Natural killer cell (primary cell): ENCODE data around the gene ATP9A. TPM values are rescaled to one million over a fixed set of nuclear protein-coding genes. Genes with fewer than 3 reads are reported as not detected.

ENCODE experiments used
- ATAC-seq, 3 donors: fragments of 150-1000 bp in 2 of 3; fragments of 200-7000 bp in 1 of 3; cut with Tn5 transposase; 1 replicate in 1 of 3; 2 replicates in 2 of 3; pipeline ENCODE4 v1.10.0; 2021; ENCODE audit warnings: mild to moderate bottlenecking in 2 of 3, moderate library complexity in 2 of 3
- DNase-seq, 2 donors: peaks; one replicate each; pipeline versions ENCODE4 v3.0.0 to v3.0.0-alpha.2; 2013 to 2021; ENCODE audit warnings: mixed read lengths in 1 of 2
- H3K27ac ChIP-seq: one replicate; pipeline ENCODE4 v1.5.1; 2013; ENCODE audit warnings: mild to moderate bottlenecking, low read length
- H3K27me3 ChIP-seq: one replicate; pipeline ENCODE4 v1.6.1; 2013; ENCODE audit warnings: low read length; ENCODE audit not compliant: control insufficient read depth, insufficient read depth
- H3K36me3 ChIP-seq: one replicate; pipeline ENCODE4 v1.6.1; 2013; ENCODE audit warnings: low read length; ENCODE audit not compliant: control insufficient read depth, insufficient read depth
- H3K4me1 ChIP-seq: one replicate; pipeline ENCODE4 v1.6.1; 2013; ENCODE audit warnings: low read length; ENCODE audit not compliant: control insufficient read depth, insufficient read depth
- H3K4me3 ChIP-seq: one replicate; pipeline ENCODE4 v1.5.1; 2013; ENCODE audit warnings: low read length
- H3K9me3 ChIP-seq: one replicate; pipeline ENCODE4 v1.6.1; 2013; ENCODE audit warnings: low read length; ENCODE audit not compliant: control insufficient read depth, insufficient read depth
- H3K27ac Mint-ChIP-seq, 2 donors: one replicate each; pipeline ENCODE4 v1.8.0; 2022; ENCODE audit warnings: mild to moderate bottlenecking in 2 of 2, mixed read lengths in 2 of 2, moderate library complexity in 1 of 2
- H3K27me3 Mint-ChIP-seq, 2 donors: one replicate each; pipeline ENCODE4 v1.8.0; 2022; ENCODE audit warnings: low read depth in 2 of 2, mixed read lengths in 2 of 2
- H3K36me3 Mint-ChIP-seq: one replicate; pipeline ENCODE4 v1.8.0; 2022; ENCODE audit warnings: mixed read lengths
- H3K4me1 Mint-ChIP-seq, 2 donors: one replicate each; pipeline ENCODE4 v1.8.0; 2022; ENCODE audit warnings: mixed read lengths in 2 of 2
- H3K4me3 Mint-ChIP-seq: one replicate; pipeline ENCODE4 v1.8.0; 2022; ENCODE audit warnings: mild to moderate bottlenecking, moderate library complexity, mixed read lengths
- H3K9me3 Mint-ChIP-seq, 2 donors: one replicate each; pipeline ENCODE4 v1.8.0; 2022; ENCODE audit warnings: mixed read lengths in 2 of 2
- whole genome bisulfite sequencing: methylation state at CpG from one replicate; pipeline ENCODE4 v1.1.7; 2013; ENCODE audit warnings: missing lambda C conversion rate; ENCODE audit not compliant: insufficient coverage; 5-methylcytosine and 5-hydroxymethylcytosine counted together
- intact Hi-C: fragments of 100-400 bp; cut with micrococcal nuclease; formaldehyde crosslinking; loops from one replicate; pipeline ENCODE4 v1.14.2; 2022
- total RNA-seq, 4 donors: library from RNA; stranded (reverse); fragments of 120-200 nt in 1 of 4; gene quantifications; one replicate each; pipeline versions ENCODE4 v1.2.3 to v1.2.4, GENCODE V29; 2013 to 2022
- TF ChIP-seq, protein P1 (sequence below): fragments of 200-600 bp; IDR thresholded peaks from one replicate; pipeline ENCODE4 v1.8.0; 2022; ENCODE audit warnings: antibody characterized with exemption

Gene ATP9A
- total RNA-seq, 3 donors from 2014 or later (not counting 1 experiment from before 2014, with no cell fraction given): 1.4 to 46.8 (median 1.9) TPM

GRCh38 chr20:51692806-51693400, 75.3 kb downstream of the ATP9A start:
- DNase-seq: no peak
- Mint-ChIP-seq H3K27me3 (peaks cover 0 to 3% of the 10 kb centered on the region in 2 donors), H3K9me3 (no peaks in the 10 kb centered on the region), H3K4me3 (no peak overlapping the region), H3K27ac (no peak overlapping the region), H3K4me1 (peaks cover 14 to 25% of the 10 kb centered on the region in 2 donors), H3K36me3 (no peaks in the 10 kb centered on the region)
- Histone ChIP-seq H3K9me3 (no peaks in the 10 kb centered on the region), H3K4me3 (no peak overlapping the region), H3K36me3 (no peaks in the 10 kb centered on the region), H3K27me3 (no peaks in the 10 kb centered on the region), H3K4me1 (peaks cover 6% of the 10 kb centered on the region), H3K27ac (no peak overlapping the region)
- ATAC-seq: no peak
- 93% methylated on average over 13 of the region's 13 CpGs for WGBS
- intact Hi-C loops: no loop called here
- TF ChIP-seq, protein P1, sequence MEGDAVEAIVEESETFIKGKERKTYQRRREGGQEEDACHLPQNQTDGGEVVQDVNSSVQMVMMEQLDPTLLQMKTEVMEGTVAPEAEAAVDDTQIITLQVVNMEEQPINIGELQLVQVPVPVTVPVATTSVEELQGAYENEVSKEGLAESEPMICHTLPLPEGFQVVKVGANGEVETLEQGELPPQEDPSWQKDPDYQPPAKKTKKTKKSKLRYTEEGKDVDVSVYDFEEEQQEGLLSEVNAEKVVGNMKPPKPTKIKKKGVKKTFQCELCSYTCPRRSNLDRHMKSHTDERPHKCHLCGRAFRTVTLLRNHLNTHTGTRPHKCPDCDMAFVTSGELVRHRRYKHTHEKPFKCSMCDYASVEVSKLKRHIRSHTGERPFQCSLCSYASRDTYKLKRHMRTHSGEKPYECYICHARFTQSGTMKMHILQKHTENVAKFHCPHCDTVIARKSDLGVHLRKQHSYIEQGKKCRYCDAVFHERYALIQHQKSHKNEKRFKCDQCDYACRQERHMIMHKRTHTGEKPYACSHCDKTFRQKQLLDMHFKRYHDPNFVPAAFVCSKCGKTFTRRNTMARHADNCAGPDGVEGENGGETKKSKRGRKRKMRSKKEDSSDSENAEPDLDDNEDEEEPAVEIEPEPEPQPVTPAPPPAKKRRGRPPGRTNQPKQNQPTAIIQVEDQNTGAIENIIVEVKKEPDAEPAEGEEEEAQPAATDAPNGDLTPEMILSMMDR: no peak

- Histone ChIP-seq H3K9me3 (no peaks in the 10 kb centered on the region), H3K27ac (no peak overlapping the region), H3K4me1 (peaks cover 6% of the 10 kb centered on the region), H3K36me3 (no peaks in the 10 kb centered on the region), H3K4me3 (no peak overlapping the region), H3K27me3 (no peaks in the 10 kb centered on the region)
- H3K4me3 Mint-ChIP-seq: no peak overlapping the region
- peaks cover 0 to 3% of the 10 kb centered on the region in 2 donors for H3K27me3 Mint-ChIP-seq
- H3K36me3 Mint-ChIP-seq: no peaks in the 10 kb centered on the region
- no peak for DNase-seq
- TF ChIP-seq, protein P1: no peak
- WGBS: 100% methylated on average over 2 of the region's 3 CpGs
- H3K4me1 Mint-ChIP-seq: peaks cover 20 to 22% of the 10 kb centered on the region in 2 donors
- H3K27ac Mint-ChIP-seq: no peak overlapping the region
- ATAC-seq: no peak
- no peaks in the 10 kb centered on the region for H3K9me3 Mint-ChIP-seq
- intact Hi-C loops: no loop called here
These were observed 76.5 kb downstream of the ATP9A start for GRCh38 chr20:51691703-51692102.

DNA sequence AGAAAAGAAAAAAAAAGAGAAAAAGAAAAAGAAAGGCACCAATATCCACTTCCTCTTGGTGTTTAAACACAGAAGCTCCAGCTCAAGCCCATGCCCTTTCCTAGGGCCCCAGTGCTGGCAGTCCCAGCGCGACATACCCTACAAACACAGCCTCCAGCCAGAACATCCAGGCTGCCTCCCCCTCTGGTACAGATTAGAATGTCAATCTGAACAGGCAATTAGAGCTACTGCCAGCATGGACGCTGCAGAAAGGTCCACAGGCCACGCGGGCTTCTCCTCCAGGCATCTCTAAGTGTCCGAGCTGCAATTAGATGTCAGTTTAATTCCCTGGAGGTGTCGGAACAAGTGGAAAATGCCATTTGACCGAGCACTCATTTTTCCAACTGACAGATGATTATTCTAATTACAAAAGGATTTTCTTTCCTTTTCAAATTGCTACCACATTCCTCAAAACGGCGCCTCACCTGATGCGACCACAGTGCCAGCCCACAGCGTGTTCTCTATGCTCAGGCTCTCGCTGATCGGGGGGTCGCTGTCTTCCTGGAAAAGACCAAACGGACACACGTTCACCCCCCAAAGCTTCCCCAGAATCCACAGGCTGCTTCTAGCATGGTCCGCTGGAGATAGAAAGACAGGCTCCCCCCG, 79.5 kb downstream of the ATP9A start:
- no peak overlapping the region for H3K27ac ChIP-seq
- Mint-ChIP-seq H3K4me1 (peaks cover 16 to 17% of the 10 kb centered on the region in 2 donors), H3K27me3 (no peaks in the 10 kb centered on the region), H3K36me3 (no peaks in the 10 kb centered on the region), H3K27ac (no peak overlapping the region), H3K4me3 (no peak overlapping the region), H3K9me3 (no peaks in the 10 kb centered on the region)
- ATAC-seq: no peak
- peaks cover 2% of the 10 kb centered on the region for H3K4me1 ChIP-seq
- no peaks in the 10 kb centered on the region for H3K9me3 ChIP-seq
- H3K4me3 ChIP-seq: no peak overlapping the region
- no peaks in the 10 kb centered on the region for H3K27me3 ChIP-seq
- 89% methylated on average over 19 of the region's 19 CpGs for WGBS
- intact Hi-C loops: no loop called here
- no peaks in the 10 kb centered on the region for H3K36me3 ChIP-seq
- DNase-seq: no peak
- TF ChIP-seq, protein P1: no peak
